ENCODE data around the gene ALKBH3. TPM values are rescaled to one million over a fixed set of nuclear protein-coding genes. Genes with fewer than 3 reads are reported as not detected.

The ALKBH3 gene
- 16.3 and 29.9 TPM in 2 replicates for total RNA-seq (ENCODE audit: low replicate concordance)

GRCh38 chr11:43880640-43881159 lies at the start of gene ALKBH3:
TSS of gene ALKBH3 (plus strand) at chr11:43880831. CDS start at chr11:43882653, 1,822 bp downstream.

Other genes with a start within 250 kb of the ALKBH3 start
- gene HSD17B12, start 200.1 kb upstream of the ALKBH3 start, total RNA-seq (ENCODE audit: low replicate concordance) = 23.9 and 51.4 TPM in 2 replicates
- 1.9 and 2.1 TPM in 2 replicates for gene C11orf96, start 61.8 kb downstream of the ALKBH3 start, total RNA-seq (ENCODE audit: low replicate concordance)
- not detected in 2 replicates for gene ACCSL, start 167.2 kb downstream of the ALKBH3 start, total RNA-seq (ENCODE audit: low replicate concordance)
- gene ACCS, start 185.4 kb downstream of the ALKBH3 start, total RNA-seq (ENCODE audit: low replicate concordance) = 4.6 and 9.6 TPM in 2 replicates
- 143 TPM in 2 replicates for gene EXT2, start 214.8 kb downstream of the ALKBH3 start, total RNA-seq (ENCODE audit: low replicate concordance)